Psoas muscle (tissue), 8 donors: Measurements from ENCODE around the gene WIPF2. TPM values are rescaled to one million over a fixed set of nuclear protein-coding genes. Genes with fewer than 3 reads are reported as not detected.
A peak's percentile ranks its signal among the peaks of the same experiment; 100 is the strongest.

Experiments
- ATAC-seq, 4 donors: fragments of 200-7000 bp; cut with Tn5 transposase; one replicate each; pipeline ENCODE4 v1.9.1; 2020; ENCODE audit warnings: moderate library complexity in 3 of 4, mild to moderate bottlenecking in 2 of 4
- DNase-seq, 2 donors: peaks; one replicate each; pipeline ENCODE4 v3.0.0-alpha.2; 2020
- H3K27ac ChIP-seq: fragments of 200-600 bp; one replicate; pipeline ENCODE4 v1.8.0; 2022
- H3K27me3 ChIP-seq, 3 donors: fragments of 200-600 bp in 1 of 3; one replicate each; pipeline versions ENCODE4 v1.6.1 to v1.8.0; 2013 to 2022; ENCODE audit warnings: low read length in 2 of 3, mild to moderate bottlenecking in 2 of 3, moderate library complexity in 1 of 3; ENCODE audit not compliant: insufficient read depth in 3 of 3
- H3K36me3 ChIP-seq, 2 donors: fragments of 200-600 bp in 1 of 2; one replicate each; pipeline versions ENCODE4 v1.6.1 to v1.8.0; 2013 to 2022; ENCODE audit warnings: low read depth in 1 of 2, mild to moderate bottlenecking in 1 of 2, moderate library complexity in 1 of 2; ENCODE audit not compliant: insufficient read depth in 1 of 2
- H3K4me1 ChIP-seq: fragments of 200-600 bp; one replicate; pipeline ENCODE4 v1.8.0; 2022
- H3K4me3 ChIP-seq: fragments of 200-600 bp; one replicate; pipeline ENCODE4 v1.8.0; 2022; ENCODE audit warnings: mild to moderate bottlenecking
- H3K9me3 ChIP-seq: fragments of 200-600 bp; one replicate; pipeline ENCODE4 v1.8.0; 2022
- CTCF ChIP-seq: fragments of 200-600 bp; IDR thresholded peaks from one replicate; pipeline ENCODE4 v1.8.0; 2022; ENCODE audit warnings: antibody characterized with exemption
- WGBS, 3 donors: extraction: QIAGEN DNeasy Blood & Tissue Kit; methylation state at CpG; one replicate each; pipeline versions ENCODE4 v1.1.6 to v1.1.7; 2013; 5-methylcytosine and 5-hydroxymethylcytosine counted together
- intact Hi-C, 2 donors: fragments of 100-400 bp; cut with DNase I; formaldehyde crosslinking; loops; one replicate each; pipeline versions ENCODE4 v1.11.0 to v1.14.2; 2022
- polyA plus RNA-seq, 3 donors: library from polyadenylated mRNA; stranded (reverse); fragments of 200-250 nt; gene quantifications; one replicate each; pipeline ENCODE4 v1.2.3, GENCODE V29; 2013
- total RNA-seq, 4 donors: library from RNA; stranded (reverse); fragmentation: NEBNext Ultra II Directional in 2 of 4; extraction: Animal tissue kit (Norgen Biotek cat#: 25700) in 2 of 4; gene quantifications; one replicate each; pipeline versions ENCODE4 v1.2.1 to v1.2.4, GENCODE V29; 2021 to 2023
- donor health status: healthy with polysubstance abuse.
- donor health status: DM: no; HTN: no; CAD: no; lungs with moderate emphysema.
- donor health status: Bipolar disorder and iron deficiency.
- donor health status: healthy.
- donor health status: DM: yes; HTN: yes; CAD: no.
- donor health status: DM: no; HTN: no; CAD: no.
- donor health status: DM: no; HTN: no; CAD: no.
- donor health status: DM: yes; HTN: yes; CAD: no.

WIPF2 gene
- total and polyA plus RNA-seq, 7 donors = 4.0 to 10.5 (median 8.1) TPM

- Histone ChIP-seq H3K27ac (peak overlapping the region; percentile 97), H3K36me3 (no peaks in the 10 kb centered on the region), H3K4me3 (no peak overlapping the region), H3K27me3 (no peaks in the 10 kb centered on the region), H3K4me1 (peaks cover 76% of the 10 kb centered on the region), H3K9me3 (no peaks in the 10 kb centered on the region)
- DNase-seq (peak; percentile 95 to 98), ATAC-seq (peak; percentile 59 to 66 (median 63))
- no peak for TF ChIP-seq CTCF
- 13 to 21% (median 14%) methylated on average over 3 of the region's 3 CpGs for WGBS, 3 donors
- intact Hi-C loops = no loop called here
Measured at GRCh38 chr17:40314584-40314956, 95.5 kb downstream of the WIPF2 start.

DNA sequence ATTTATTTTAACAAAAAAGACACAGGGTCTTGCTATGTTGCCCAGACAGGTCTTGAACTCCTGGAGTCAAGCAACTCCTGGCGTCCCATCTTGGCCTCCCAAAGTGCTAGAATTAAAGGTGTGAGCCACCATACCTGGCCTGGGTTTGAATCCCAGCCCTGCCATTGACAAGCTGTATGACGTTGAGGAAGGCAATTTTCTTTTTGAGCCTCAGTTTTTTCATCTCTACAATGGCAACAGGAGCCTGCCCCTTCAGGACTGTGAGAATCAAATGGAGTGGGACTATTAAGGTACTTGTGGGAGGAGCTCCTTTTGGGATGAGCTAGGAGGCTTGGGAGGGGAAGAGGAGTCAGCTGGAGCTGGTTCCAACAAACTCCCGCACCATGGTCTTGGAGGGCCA is 96.1 kb downstream of the WIPF2 start:
- peak overlapping the region; percentile 97 for H3K27ac ChIP-seq
- no peak for TF ChIP-seq CTCF
- DNase-seq = peak in 1 of 2 donors; percentile 8
- no peak overlapping the region for H3K4me3 ChIP-seq
- ATAC-seq = no peak
- no peaks in the 10 kb centered on the region for H3K36me3 ChIP-seq
- no peaks in the 10 kb centered on the region for H3K27me3 ChIP-seq
- intact Hi-C loops = no loop called here
- peaks cover 76% of the 10 kb centered on the region for H3K4me1 ChIP-seq
- H3K9me3 ChIP-seq = no peaks in the 10 kb centered on the region
- WGBS, 3 donors = 83 to 91% (median 87%) methylated on average over 3 of the region's 3 CpGs

GRCh38 chr17:40315678-40316570 is 96.8 kb downstream of the WIPF2 start:
- Histone ChIP-seq H3K36me3 (no peaks in the 10 kb centered on the region), H3K27me3 (no peaks in the 10 kb centered on the region), H3K4me3 (peak overlapping the region; percentile 95), H3K4me1 (peaks cover 75% of the 10 kb centered on the region), H3K27ac (peak overlapping the region; percentile 97), H3K9me3 (no peaks in the 10 kb centered on the region)
- DNase-seq (peak in 1 of 2 donors; percentile 54), ATAC-seq (no peak)
- intact Hi-C loops = no loop called here
- WGBS, 3 donors = 54 to 60% (median 54%) methylated on average over 9 of the region's 9 CpGs
- no peak for TF ChIP-seq CTCF

GRCh38 chr17:40316571-40317344 is 97.7 kb downstream of the WIPF2 start:
- Histone ChIP-seq H3K4me1 (peaks cover 75% of the 10 kb centered on the region), H3K4me3 (peak overlapping the region; percentile 95)
- intact Hi-C loops = no loop called here

More at GRCh38 chr17:40316571-40317344, 97.7 kb downstream of the WIPF2 start:
- no peak for TF ChIP-seq CTCF
- WGBS, 3 donors = 14 to 20% (median 19%) methylated on average over 38 of the region's 38 CpGs
- Histone ChIP-seq H3K27me3 (no peaks in the 10 kb centered on the region), H3K36me3 (no peaks in the 10 kb centered on the region), H3K9me3 (no peaks in the 10 kb centered on the region), H3K27ac (peak overlapping the region; percentile 97)
- peak; percentile 75 to 84 for DNase-seq
- no peak for ATAC-seq
